B cell (primary cell): ENCODE data around the gene ZNF555. TPM values are rescaled to one million over a fixed set of nuclear protein-coding genes. Genes with fewer than 3 reads are reported as not detected.

Experiments used
- ATAC-seq: fragments of 200-7000 bp; cut with Tn5 transposase; one replicate; pipeline ENCODE4 v1.10.0; 2021; ENCODE audit warnings: low read depth, mild to moderate bottlenecking, moderate number of reproducible peaks, moderate library complexity
- CTCF ChIA-PET: fragments of 350-600 bp; sonication (Branson Sonifier 250); formaldehyde crosslinking; loops from one replicate; lab custom pipeline; 2021; ENCODE audit warnings: antibody characterized with exemption, inconsistent platforms; lab: Charles Lee
- POLR2A ChIA-PET: fragments of 350-600 bp; sonication (Branson Sonifier 250); formaldehyde crosslinking; loops from one replicate; lab custom pipeline; 2021; ENCODE audit warnings: antibody characterized with exemption; lab: Charles Lee
- DNase-seq: peaks from one replicate; pipeline ENCODE4 v3.0.0; 2013
- H2AFZ ChIP-seq: 2 replicates; pipeline ENCODE4 v1.6.1; 2012; ENCODE audit warnings: mild to moderate bottlenecking, low read depth, low read length; ENCODE audit not compliant: insufficient read depth, poor library complexity, severe bottlenecking
- H3K27ac ChIP-seq, 2 donors: 1 replicate in 1 of 2; 2 replicates in 1 of 2; pipeline ENCODE4 v1.5.1; 2012 to 2013; ENCODE audit warnings: low read length in 2 of 2, mild to moderate bottlenecking in 2 of 2, moderate library complexity in 1 of 2
- H3K27me3 ChIP-seq, 4 experiments: fragments of 200-600 bp in 1 of 4; sonication (generic) in 1 of 4; replicated peaks in 1 of 4; 1 replicate in 2 of 4; 2 replicates in 2 of 4; pipeline versions ENCODE4 v1.6.1 to v1.7.0; 2013 to 2016; ENCODE audit warnings: low read length in 3 of 4, mild to moderate bottlenecking in 2 of 4, mixed read lengths in 1 of 4, moderate library complexity in 1 of 4; ENCODE audit not compliant: insufficient read depth in 4 of 4, control insufficient read depth in 3 of 4; ENCODE audit errors: control extremely low read depth in 1 of 4
- H3K36me3 ChIP-seq, 2 experiments: replicated peaks in 1 of 2; 1 replicate in 1 of 2; 2 replicates in 1 of 2; pipeline versions ENCODE4 v1.6.1 to v1.7.1; 2013; ENCODE audit warnings: low read length in 1 of 2; ENCODE audit not compliant: insufficient read depth in 2 of 2, control insufficient read depth in 1 of 2; ENCODE audit errors: control extremely low read depth in 1 of 2, extremely low read depth in 1 of 2
- H3K4me1 ChIP-seq, 2 donors: fragments of 200-600 bp in 1 of 2; sonication (generic) in 1 of 2; 1 replicate in 1 of 2; 2 replicates in 1 of 2; pipeline versions ENCODE4 v1.5.1 to v1.6.1; 2013 to 2017; ENCODE audit warnings: low read length in 2 of 2; ENCODE audit not compliant: control insufficient read depth in 2 of 2, insufficient read depth in 2 of 2
- H3K4me2 ChIP-seq: replicated peaks from 2 replicates; pipeline ENCODE3; 2012; ENCODE audit warnings: mild to moderate bottlenecking, low read depth, low read length; ENCODE audit not compliant: poor library complexity, severe bottlenecking
- H3K4me3 ChIP-seq, 5 experiments: fragments of 200-600 bp in 1 of 5; sonication (generic) in 1 of 5; 1 replicate in 3 of 5; 2 replicates in 2 of 5; pipeline versions ENCODE4 v1.5.1 to v1.7.0; 2011 to 2016; ENCODE audit warnings: low read length in 4 of 5, mild to moderate bottlenecking in 4 of 5, low read depth in 2 of 5, control low read depth in 1 of 5, moderate library complexity in 1 of 5; ENCODE audit not compliant: insufficient read depth in 1 of 5; ENCODE audit errors: control extremely low read depth in 1 of 5, extremely low read depth in 1 of 5
- H3K79me2 ChIP-seq: fragments of 200-600 bp; sonication (generic); one replicate; pipeline ENCODE4 v1.6.0; 2016; ENCODE audit warnings: low read length; ENCODE audit not compliant: control insufficient read depth, insufficient read depth
- H3K9ac ChIP-seq: fragments of 200-600 bp; sonication (generic); 2 replicates; pipeline ENCODE4 v1.6.1; 2017; ENCODE audit warnings: mild to moderate bottlenecking, low read length, moderate library complexity
- H3K9me3 ChIP-seq, 3 donors: one replicate each; pipeline versions ENCODE4 v1.6.1 to v1.7.1; 2013; ENCODE audit warnings: low read length in 2 of 3; ENCODE audit not compliant: control insufficient read depth in 2 of 3, insufficient read depth in 1 of 3; ENCODE audit errors: control extremely low read depth in 1 of 3
- H4K20me1 ChIP-seq: 2 replicates; pipeline ENCODE4 v1.6.0; 2012; ENCODE audit warnings: mild to moderate bottlenecking, low read length; ENCODE audit not compliant: insufficient read depth, control insufficient read depth, poor library complexity, severe bottlenecking
- H3K27ac Mint-ChIP-seq: one replicate; pipeline ENCODE4 v1.8.0; 2021; ENCODE audit warnings: mixed read lengths
- H3K27me3 Mint-ChIP-seq: one replicate; pipeline ENCODE4 v1.8.0; 2021; ENCODE audit warnings: mixed read lengths
- H3K4me1 Mint-ChIP-seq: one replicate; pipeline ENCODE4 v1.8.0; 2021; ENCODE audit warnings: mixed read lengths
- H3K4me3 Mint-ChIP-seq: one replicate; pipeline ENCODE4 v1.8.0; 2021; ENCODE audit warnings: mixed read lengths
- H3K9me3 Mint-ChIP-seq: one replicate; pipeline ENCODE4 v1.8.0; 2022; ENCODE audit warnings: mixed read lengths; ENCODE audit not compliant: insufficient read depth
- CTCF ChIP-seq: fragments of 200-600 bp; IDR thresholded peaks from one replicate; pipeline ENCODE4 v1.8.0; 2022; ENCODE audit warnings: antibody characterized with exemption, mild to moderate bottlenecking
- EZH2 ChIP-seq: IDR thresholded peaks from 2 replicates; pipeline ENCODE4 v1.6.1; 2012; ENCODE audit warnings: borderline replicate concordance, low read depth, mild to moderate bottlenecking, moderate library complexity, low read length; ENCODE audit not compliant: insufficient read depth, poor library complexity, severe bottlenecking
- WGBS: methylation state at CpG from one replicate; pipeline ENCODE4 v1.1.5; 2013; ENCODE audit warnings: missing lambda C conversion rate; ENCODE audit not compliant: insufficient coverage; 5-methylcytosine and 5-hydroxymethylcytosine counted together
- intact Hi-C: fragments of 100-400 bp; cut with micrococcal nuclease; formaldehyde crosslinking; loops from one replicate; pipeline ENCODE4 v1.10.0; 2022
- polyA plus RNA-seq: library from polyadenylated mRNA; depleted of rRNA; stranded (reverse); fragments of >200 nt; gene quantifications from 2 replicates; pipeline ENCODE4 v1.2.3, GENCODE V29; 2012
- total RNA-seq, 2 donors: library from RNA; stranded (reverse); fragments of 120-200 nt in 1 of 2; gene quantifications; 1 replicate in 1 of 2; 2 replicates in 1 of 2; pipeline versions ENCODE4 v1.2.3 to v1.2.4, GENCODE V29; 2013 to 2022

The ZNF555 gene
- total and polyA plus RNA-seq, 2 donors (not counting 1 experiment from before 2014, with no cell fraction given): 1.8 to 7.4 TPM

DNA sequence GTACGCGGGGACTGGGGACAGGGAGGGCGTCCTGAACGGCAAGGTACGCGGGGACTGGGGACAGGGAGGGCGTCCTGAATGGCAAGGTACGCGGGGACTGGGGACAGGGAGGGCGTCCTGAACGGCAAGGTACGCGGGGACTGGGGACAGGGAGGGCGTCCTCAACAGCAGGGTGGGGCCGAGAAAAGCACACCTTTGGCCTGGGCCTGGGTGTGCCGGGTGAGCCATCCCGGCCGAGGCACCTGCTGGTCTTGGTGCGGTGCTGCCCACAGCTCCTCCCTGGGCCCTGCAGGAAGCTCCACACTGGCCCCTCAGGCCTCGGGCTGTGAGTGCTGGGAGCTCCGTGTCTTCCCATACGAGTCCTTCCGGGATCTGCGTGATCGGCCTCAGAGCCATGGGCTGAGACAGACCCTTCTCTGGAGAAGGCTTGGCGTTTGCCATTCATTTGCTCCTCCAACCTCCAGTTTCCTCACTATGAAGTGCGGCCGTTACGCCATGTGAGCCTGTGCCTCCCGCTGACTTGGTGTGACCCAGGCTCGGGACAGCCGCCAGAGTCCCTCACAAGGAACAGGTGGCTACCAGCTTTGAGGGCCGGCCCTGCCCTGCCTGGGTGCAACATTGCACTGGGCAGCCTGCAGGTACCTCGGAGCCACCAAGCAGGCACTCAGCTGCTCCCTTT is 29.4 kb upstream of the ZNF555 start:
- 95% methylated on average over 34 of the region's 34 CpGs for WGBS
- H3K9me3 ChIP-seq: no peaks in the 10 kb centered on the region
- ChIA-PET CTCF (no interaction called here), POLR2A (no interaction called here)
- intact Hi-C loops: no loop called here
- no peak overlapping the region for H2AFZ ChIP-seq
- no peak overlapping the region for H3K27ac ChIP-seq
- no peak overlapping the region for H3K9ac ChIP-seq
- no peak overlapping the region for H3K4me3 Mint-ChIP-seq
- TF ChIP-seq EZH2: no peak
- TF ChIP-seq CTCF: no peak
- no peak overlapping the region for H3K4me2 ChIP-seq
- H3K27ac Mint-ChIP-seq: no peak overlapping the region
- no peaks in the 10 kb centered on the region for H3K4me1 Mint-ChIP-seq
- no peak for DNase-seq
- H3K4me3 ChIP-seq: no peak overlapping the region
- peaks cover 0 to 22% of the 10 kb centered on the region in 2 experiments for H3K36me3 ChIP-seq
- no peaks in the 10 kb centered on the region for H3K27me3 ChIP-seq
- H3K4me1 ChIP-seq: no peaks in the 10 kb centered on the region
- no peaks in the 10 kb centered on the region for H3K9me3 Mint-ChIP-seq
- H3K79me2 ChIP-seq: no peaks in the 10 kb centered on the region
- H3K27me3 Mint-ChIP-seq: no peaks in the 10 kb centered on the region
- no peaks in the 10 kb centered on the region for H4K20me1 ChIP-seq
- ATAC-seq: no peak

GRCh38 chr19:2812414-2813234 is 28.7 kb upstream of the ZNF555 start:
- Histone ChIP-seq H3K79me2 (no peaks in the 10 kb centered on the region), H4K20me1 (no peaks in the 10 kb centered on the region), H3K4me3 (no peak overlapping the region), H3K9ac (no peak overlapping the region), H3K36me3 (peaks cover 0 to 19% of the 10 kb centered on the region in 2 experiments), H3K27ac (no peak overlapping the region), H2AFZ (no peak overlapping the region), H3K9me3 (no peaks in the 10 kb centered on the region), H3K4me2 (no peak overlapping the region), H3K4me1 (no peaks in the 10 kb centered on the region), H3K27me3 (no peaks in the 10 kb centered on the region)
- 97% methylated on average over 36 of the region's 37 CpGs for WGBS
- no peak overlapping the region for H3K4me3 Mint-ChIP-seq
- no peak for TF ChIP-seq EZH2
- TF ChIP-seq CTCF: no peak
- no peak for DNase-seq
- POLR2A ChIA-PET: no interaction called here
- ATAC-seq: no peak
- CTCF ChIA-PET: no interaction called here
- intact Hi-C loops: no loop called here
- no peaks in the 10 kb centered on the region for H3K27me3 Mint-ChIP-seq
- H3K27ac Mint-ChIP-seq: no peak overlapping the region
- H3K9me3 Mint-ChIP-seq: no peaks in the 10 kb centered on the region
- H3K4me1 Mint-ChIP-seq: no peaks in the 10 kb centered on the region
